LNCAP (cell line): ENCODE results near the gene NOC4L.

ENCODE experiments used
- CTCF ChIP-seq: fragments of 450-650 bp; IDR thresholded peaks from 2 replicates; pipeline ENCODE4 v1.5.1; 2017; ENCODE audit warnings: mild to moderate bottlenecking

Gene NOC4L

GRCh38 chr12:132173135-132174014 is 29.1 kb downstream of the NOC4L start:
- TF ChIP-seq CTCF: no peak

DNA sequence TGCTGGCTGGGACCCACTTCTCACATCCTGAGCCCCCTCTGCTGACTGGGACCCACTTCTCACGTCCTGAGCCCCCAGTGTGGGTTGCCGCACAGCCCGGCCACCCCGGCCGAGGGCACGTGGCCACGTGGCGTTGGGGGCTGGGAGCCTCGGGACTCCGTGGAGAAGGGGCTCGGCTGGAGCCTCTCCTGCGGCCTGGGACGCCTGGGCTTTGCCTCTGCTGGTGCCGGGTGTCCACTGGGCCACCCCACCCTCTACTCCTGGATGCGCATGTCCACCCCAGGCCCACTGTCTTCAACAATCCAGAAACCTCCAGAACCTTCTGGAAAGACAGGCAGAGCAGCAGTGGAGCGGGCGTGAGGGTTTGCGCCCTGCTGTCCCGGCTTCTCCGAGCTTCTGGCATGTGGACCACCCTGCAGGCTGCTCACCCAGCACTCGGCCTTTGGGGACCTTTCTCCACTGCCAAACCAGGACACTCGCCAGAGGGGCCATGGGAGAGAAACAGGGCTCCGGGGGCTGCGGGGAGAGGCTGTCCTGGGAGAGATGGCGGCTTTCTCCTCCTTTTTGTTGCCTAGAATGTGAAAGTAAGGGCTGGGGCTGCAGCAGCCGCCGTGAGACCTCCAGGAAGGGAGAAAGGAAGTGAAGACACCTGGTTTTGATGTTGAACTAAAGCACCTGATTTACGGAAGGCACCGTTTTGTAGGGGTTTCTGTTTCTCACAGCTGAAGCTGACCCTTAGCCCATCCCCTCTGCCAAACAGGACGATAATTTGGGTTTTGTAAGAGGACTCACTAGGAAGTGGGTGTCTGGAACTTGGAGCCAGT is 30.0 kb downstream of the NOC4L start:
- no peak for TF ChIP-seq CTCF

DNA sequence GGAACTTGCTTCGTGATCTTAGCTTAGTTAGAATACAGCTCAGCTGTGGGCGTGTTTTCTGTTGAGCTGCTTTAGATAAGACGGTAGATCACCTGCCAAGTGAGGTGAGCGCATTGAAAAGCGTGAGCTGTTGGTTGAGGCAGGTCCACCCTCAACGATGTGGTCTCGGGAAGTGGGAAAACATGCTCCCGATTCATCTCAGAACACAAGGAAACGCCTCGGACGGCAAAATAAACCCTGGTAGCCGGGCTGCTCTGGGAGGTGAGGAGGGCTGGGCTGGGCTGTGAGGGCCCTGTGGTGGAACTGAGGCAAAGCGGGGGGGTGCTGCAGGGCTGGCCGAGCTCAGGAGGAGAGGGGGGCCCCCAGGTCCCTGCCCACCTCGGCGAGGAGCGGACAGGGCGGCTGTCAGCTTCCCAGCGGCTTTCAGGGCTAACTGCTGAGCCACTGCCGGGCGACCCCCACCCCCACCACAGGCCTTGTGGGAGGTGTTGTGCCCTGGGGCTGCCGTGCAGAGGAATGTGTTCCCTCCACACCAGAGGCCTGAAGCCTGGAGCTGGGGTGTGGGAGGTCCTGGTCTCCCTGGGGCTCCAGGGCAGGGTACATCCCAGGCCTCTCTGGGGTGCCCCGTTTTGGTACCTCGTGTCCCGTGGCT is 30.7 kb downstream of the NOC4L start:
- no peak for TF ChIP-seq CTCF

DNA sequence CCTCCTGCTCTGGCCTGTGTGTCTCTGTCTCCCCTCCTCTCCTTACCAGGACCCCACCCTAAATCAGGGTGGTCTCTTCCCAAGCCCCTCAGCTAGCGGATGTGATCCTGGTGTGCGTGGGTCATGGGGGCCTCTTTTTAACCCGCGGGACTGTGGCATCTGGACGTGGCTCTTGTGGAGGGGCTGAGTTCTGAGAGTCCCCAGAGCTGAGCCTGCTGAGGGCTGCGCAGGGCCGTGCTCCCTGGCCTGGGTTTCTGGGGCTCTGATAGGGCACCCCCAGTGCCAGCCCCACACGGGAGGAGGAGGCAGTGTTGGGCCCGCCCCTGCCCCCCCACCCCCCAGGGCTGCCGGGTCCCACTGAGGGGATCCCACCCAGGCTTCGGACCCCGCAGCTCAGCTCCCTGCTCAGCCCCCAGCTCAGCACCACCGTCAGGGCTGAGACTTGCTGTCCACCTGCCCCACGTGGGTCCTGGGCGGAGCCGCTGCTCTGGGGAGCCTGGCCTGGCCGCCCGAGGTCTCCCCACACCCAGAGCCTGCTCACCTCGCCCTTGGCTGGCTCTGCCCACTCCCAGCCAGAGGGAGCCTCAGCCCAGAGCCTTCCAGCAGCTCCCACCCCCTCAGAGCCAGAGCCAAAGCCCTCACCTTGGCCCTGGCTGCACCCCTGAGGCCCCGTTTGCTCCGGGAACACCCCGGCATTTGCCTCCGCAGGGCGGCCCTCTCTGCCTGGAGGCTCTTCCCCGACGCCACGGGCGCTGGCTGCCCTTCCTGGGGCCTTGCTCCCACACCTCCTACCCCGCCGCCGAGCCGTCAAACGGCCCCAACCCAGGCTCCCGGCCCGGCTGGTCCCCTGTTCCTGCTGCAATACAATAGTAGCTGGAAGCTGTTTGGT is 31.5 kb downstream of the NOC4L start:
- no peak for TF ChIP-seq CTCF

GRCh38 chr12:132176385-132176919 is 32.2 kb downstream of the NOC4L start:
- no peak for TF ChIP-seq CTCF

- no peak for TF ChIP-seq CTCF
Measured at GRCh38 chr12:132176920-132177551, 32.8 kb downstream of the NOC4L start.
